Activated naive CD8-positive, alpha-beta T cell treated with anti-CD3 and anti-CD28 coated beads, Interleukin-2, amount 10 ng/mL, durations not matched to agents 7 days and 5 days (primary cell): ENCODE results near the gene CXCR6. TPM values are rescaled to one million over a fixed set of nuclear protein-coding genes. Genes with fewer than 3 reads are reported as not detected.

Experiments used
- ATAC-seq: fragments of 150-1000 bp; cut with Tn5 transposase; one replicate; pipeline ENCODE4 v1.10.0; 2021; ENCODE audit warnings: low read depth, moderate library complexity
- POLR2A ChIA-PET: fragments of 350-600 bp; sonication (Branson Sonifier 250); formaldehyde crosslinking; loops from one replicate; lab custom pipeline; 2021; ENCODE audit warnings: antibody characterized with exemption; lab: Charles Lee
- DNase-seq: peaks from one replicate; pipeline ENCODE4 v3.0.0; 2021
- H3K27ac Mint-ChIP-seq: one replicate; pipeline ENCODE4 v1.8.0; 2022; ENCODE audit warnings: mild to moderate bottlenecking, mixed read lengths
- H3K27me3 Mint-ChIP-seq: one replicate; pipeline ENCODE4 v1.8.0; 2022; ENCODE audit warnings: mild to moderate bottlenecking, moderate library complexity, mixed read lengths
- H3K36me3 Mint-ChIP-seq: one replicate; pipeline ENCODE4 v1.8.0; 2021; ENCODE audit warnings: mild to moderate bottlenecking, mixed read lengths
- H3K4me1 Mint-ChIP-seq: one replicate; pipeline ENCODE4 v1.8.0; 2021; ENCODE audit warnings: mixed read lengths
- H3K4me3 Mint-ChIP-seq: one replicate; pipeline ENCODE4 v1.8.0; 2022; ENCODE audit warnings: mild to moderate bottlenecking, moderate library complexity, mixed read lengths
- H3K9me3 Mint-ChIP-seq: one replicate; pipeline ENCODE4 v1.8.0; 2021; ENCODE audit warnings: mixed read lengths
- total RNA-seq, 2 experiments: library from RNA; stranded (reverse); gene quantifications; one replicate each; pipeline ENCODE4 v1.2.3, GENCODE V29; 2021

The CXCR6 gene
- total RNA-seq, 2 experiments from 2014 or later = 12.4 to 13.5 TPM

DNA sequence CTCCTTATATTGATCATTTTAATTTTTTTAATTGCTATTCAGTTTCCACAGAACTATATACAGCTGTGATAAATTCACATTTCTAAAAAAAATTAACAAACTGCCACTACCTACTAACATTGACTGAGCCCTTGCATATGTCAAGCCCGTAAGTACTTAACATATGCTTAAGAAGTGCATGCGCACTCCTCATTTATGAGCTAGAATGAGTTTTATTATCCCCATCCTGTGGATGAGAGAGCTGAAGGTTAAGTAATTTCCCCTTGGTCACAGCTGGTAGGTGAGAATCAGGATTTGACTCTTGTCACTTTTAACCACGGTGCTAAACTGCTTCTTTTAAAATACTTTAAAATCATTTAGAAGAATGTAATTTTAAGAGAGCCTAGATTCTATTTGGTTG is 25.9 kb downstream of the CXCR6 start:
- ATAC-seq (no peak), DNase-seq (no peak)
- POLR2A ChIA-PET = interaction anchor here (1.0 kb wide), 1 partner anchor 107 kb away, joined by 6 read pairs; no protein-coding TSS in a partner anchor
- H3K27ac Mint-ChIP-seq = no peak overlapping the region
- no peaks in the 10 kb centered on the region for H3K9me3 Mint-ChIP-seq
- peaks cover 63% of the 10 kb centered on the region for H3K36me3 Mint-ChIP-seq
- peaks cover 66% of the 10 kb centered on the region for H3K4me1 Mint-ChIP-seq
- H3K4me3 Mint-ChIP-seq = no peak overlapping the region
- no peaks in the 10 kb centered on the region for H3K27me3 Mint-ChIP-seq

DNA sequence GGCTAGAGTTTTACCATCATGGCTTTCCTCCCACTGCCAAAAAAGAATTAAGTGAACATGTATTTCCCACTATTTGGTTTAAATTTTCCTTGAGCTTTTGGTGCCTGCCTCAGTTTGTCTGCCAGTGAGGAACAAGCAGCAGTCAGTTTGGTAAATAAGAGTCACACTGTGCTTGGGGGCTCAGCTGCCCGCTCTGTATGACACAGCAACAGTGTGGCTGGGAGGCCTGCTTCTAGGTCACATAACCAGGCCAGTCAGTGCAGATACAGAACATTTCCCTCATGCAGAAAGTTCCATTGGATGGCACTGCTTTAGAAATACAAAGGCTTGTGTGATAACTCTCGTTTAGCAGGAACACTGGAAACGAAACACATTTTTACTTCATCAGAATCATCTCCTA is 26.7 kb downstream of the CXCR6 start:
- Mint-ChIP-seq H3K36me3 (peaks cover 64% of the 10 kb centered on the region), H3K27ac (no peak overlapping the region), H3K9me3 (no peaks in the 10 kb centered on the region), H3K4me3 (no peak overlapping the region), H3K27me3 (no peaks in the 10 kb centered on the region), H3K4me1 (peaks cover 63% of the 10 kb centered on the region)
- POLR2A ChIA-PET = no interaction called here
- ATAC-seq (no peak), DNase-seq (no peak)

- peaks cover 71% of the 10 kb centered on the region for H3K36me3 Mint-ChIP-seq
- POLR2A ChIA-PET = interaction anchor here (1.1 to 12.9 kb wide), 5 partner anchors 11 to 30 kb away, joined by 3 to 85 read pairs (median 3); partner anchors contain the start of genes CXCR6 and FYCO1
- H3K4me1 Mint-ChIP-seq = peaks cover 71% of the 10 kb centered on the region
- H3K27me3 Mint-ChIP-seq = no peaks in the 10 kb centered on the region
- peak overlapping the region; percentile 83 for H3K27ac Mint-ChIP-seq
- ATAC-seq (peak; percentile 41), DNase-seq (no peak)
- peak overlapping the region; percentile 55 for H3K4me3 Mint-ChIP-seq
- no peaks in the 10 kb centered on the region for H3K9me3 Mint-ChIP-seq
These were observed 29.5 kb downstream of the CXCR6 start for GRCh38 chr3:45972534-45973402.

DNA sequence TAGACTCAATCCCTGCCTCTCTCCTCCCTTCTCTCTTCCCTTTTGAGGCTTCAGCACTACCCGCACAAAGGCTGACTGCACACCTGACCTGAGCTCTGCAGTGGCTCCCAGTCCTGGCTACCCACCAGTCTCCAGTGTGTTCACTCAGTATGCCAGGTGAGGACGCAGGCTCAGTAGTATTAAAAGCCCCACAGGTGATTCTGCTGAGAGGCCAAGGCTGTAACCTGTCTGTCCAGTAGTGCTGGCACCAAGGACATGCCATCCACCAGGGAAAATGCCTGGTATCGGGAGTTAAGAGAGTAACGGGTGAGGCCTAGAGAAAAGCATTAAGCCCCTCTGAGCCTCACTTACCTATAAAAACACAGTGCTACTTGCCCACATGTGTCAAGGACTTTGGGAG is 31.4 kb downstream of the CXCR6 start:
- ATAC-seq (no peak), DNase-seq (no peak)
- Mint-ChIP-seq H3K9me3 (no peaks in the 10 kb centered on the region), H3K4me1 (peaks cover 83% of the 10 kb centered on the region), H3K27me3 (no peaks in the 10 kb centered on the region), H3K4me3 (no peak overlapping the region), H3K36me3 (peaks cover 69% of the 10 kb centered on the region), H3K27ac (peak overlapping the region; percentile 75)
- POLR2A ChIA-PET = interaction anchor here (1.0 to 12.9 kb wide), 2 partner anchors 9 to 19 kb away, joined by 4 to 85 read pairs; partner anchors contain the start of gene FYCO1

DNA sequence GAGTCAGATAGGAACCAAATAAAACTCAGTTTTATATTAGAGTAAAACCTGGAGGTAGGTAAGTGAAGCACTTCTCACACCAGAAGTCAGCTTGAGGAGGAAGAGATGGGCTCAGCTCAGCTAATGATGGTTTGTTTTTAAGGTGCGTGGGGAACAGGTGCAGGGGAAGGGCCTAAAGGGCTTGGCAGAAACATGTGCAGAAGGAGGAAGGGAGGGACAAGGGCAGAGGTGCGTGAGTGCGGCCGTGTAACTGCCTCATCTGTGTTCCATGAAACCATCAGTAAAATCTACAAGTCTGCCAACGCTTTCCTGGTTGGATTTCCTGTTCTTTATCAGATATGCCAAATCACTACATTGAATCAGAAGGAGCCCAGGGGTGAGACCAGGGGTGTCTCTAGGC is 32.4 kb downstream of the CXCR6 start:
- DNase-seq = no peak
- no peaks in the 10 kb centered on the region for H3K9me3 Mint-ChIP-seq
- POLR2A ChIA-PET = interaction anchor here (0.8 to 12.9 kb wide), 6 partner anchors 9 to 37 kb away, joined by 4 to 85 read pairs (median 10); partner anchors contain the start of genes CXCR6 and FYCO1
- no peak for ATAC-seq
- no peaks in the 10 kb centered on the region for H3K27me3 Mint-ChIP-seq
- H3K27ac Mint-ChIP-seq = peak overlapping the region; percentile 88
- peak overlapping the region; percentile 60 for H3K4me3 Mint-ChIP-seq
- H3K36me3 Mint-ChIP-seq = peaks cover 69% of the 10 kb centered on the region
- peaks cover 83% of the 10 kb centered on the region for H3K4me1 Mint-ChIP-seq

DNA sequence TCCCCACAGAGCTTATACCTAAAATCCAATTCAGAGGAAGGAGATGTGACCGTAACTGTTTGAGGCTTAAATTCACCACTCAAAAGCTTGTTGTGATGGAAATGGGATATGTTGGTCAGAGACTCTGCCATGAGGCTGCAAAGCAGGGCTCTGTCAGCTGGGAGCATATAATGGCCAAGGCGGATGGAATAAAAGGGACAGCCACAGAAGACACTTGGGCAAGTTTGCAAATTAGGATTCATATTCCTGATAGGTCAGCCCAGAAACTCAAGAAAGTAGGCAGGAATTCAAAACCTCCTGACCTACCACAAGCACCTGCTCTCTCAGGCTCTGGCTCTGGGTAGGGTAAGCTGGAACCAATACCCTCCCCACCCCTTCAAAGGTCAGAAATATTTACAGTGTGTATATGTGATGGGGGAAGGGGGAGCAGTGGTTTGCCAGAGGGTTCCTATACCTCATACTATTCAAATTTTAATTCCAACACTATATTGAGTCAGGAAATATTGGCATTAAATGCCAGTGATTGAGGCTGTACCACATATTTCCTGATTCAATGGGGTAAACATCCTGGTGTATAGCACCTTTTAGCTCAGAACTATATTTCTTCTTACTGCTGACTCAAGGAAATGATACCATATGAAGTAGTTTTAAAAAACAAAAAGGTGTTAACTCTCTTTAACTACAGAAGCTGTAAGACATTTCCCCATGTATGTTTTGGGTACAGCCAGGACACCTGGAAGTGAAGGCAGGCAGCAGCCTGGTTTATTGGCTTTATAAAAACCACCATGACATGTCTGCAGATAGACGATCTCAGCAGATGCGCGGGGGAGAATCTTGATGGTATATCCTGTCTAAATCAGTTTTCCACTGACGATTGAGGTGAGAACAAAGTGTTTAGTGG is 33.2 kb downstream of the CXCR6 start:
- ATAC-seq (peak; percentile 25), DNase-seq (no peak)
- Mint-ChIP-seq H3K4me1 (peaks cover 86% of the 10 kb centered on the region), H3K27me3 (no peaks in the 10 kb centered on the region), H3K36me3 (peaks cover 70% of the 10 kb centered on the region), H3K4me3 (peak overlapping the region; percentile 60), H3K9me3 (no peaks in the 10 kb centered on the region), H3K27ac (peak overlapping the region; percentile 88)
- POLR2A ChIA-PET = interaction anchor here (0.6 to 12.9 kb wide), 9 partner anchors 9 to 231 kb away, joined by 3 to 85 read pairs (median 4); partner anchors contain the start of genes CXCR6 and FYCO1

GRCh38 chr3:45978006-45978761 is 34.9 kb downstream of the CXCR6 start:
- Mint-ChIP-seq H3K4me3 (peak overlapping the region; percentile 87), H3K27me3 (no peaks in the 10 kb centered on the region), H3K36me3 (peaks cover 76% of the 10 kb centered on the region), H3K4me1 (peaks cover 78% of the 10 kb centered on the region), H3K27ac (peak overlapping the region; percentile 98), H3K9me3 (no peaks in the 10 kb centered on the region)
- DNase-seq = peak; percentile 64
- peak; percentile 55 for ATAC-seq
- POLR2A ChIA-PET = interaction anchor here (3.8 to 12.9 kb wide), 2 partner anchors 13 to 16 kb away, joined by 22 to 85 read pairs; partner anchors contain the start of gene FYCO1

DNA sequence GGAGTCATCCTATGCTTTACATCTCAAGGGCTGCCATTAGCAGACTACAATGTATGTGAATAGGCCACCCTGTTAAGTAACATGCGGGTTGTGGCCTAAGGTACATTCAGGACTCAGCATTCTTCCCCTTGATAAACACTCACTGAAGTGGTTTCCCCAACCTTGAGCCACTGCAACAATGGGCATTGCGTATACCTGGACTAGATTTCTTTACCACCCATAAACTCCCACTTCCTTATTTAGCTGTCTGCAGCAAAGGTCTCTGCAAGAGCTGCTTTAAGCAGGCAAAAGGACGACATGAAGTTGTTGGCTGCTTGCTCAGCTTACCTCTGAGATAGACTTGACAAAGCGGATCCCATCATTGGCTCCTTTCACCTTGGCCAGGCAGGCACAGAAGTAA is 36.1 kb downstream of the CXCR6 start:
- POLR2A ChIA-PET = interaction anchor here (0.9 to 12.9 kb wide), 3 partner anchors 13 to 27 kb away, joined by 3 to 85 read pairs (median 3); partner anchors contain the start of gene FYCO1
- Mint-ChIP-seq H3K9me3 (no peaks in the 10 kb centered on the region), H3K27me3 (no peaks in the 10 kb centered on the region), H3K27ac (peak overlapping the region; percentile 98), H3K36me3 (peaks cover 80% of the 10 kb centered on the region), H3K4me1 (peaks cover 75% of the 10 kb centered on the region), H3K4me3 (peak overlapping the region; percentile 87)
- no peak for ATAC-seq
- no peak for DNase-seq

DNA sequence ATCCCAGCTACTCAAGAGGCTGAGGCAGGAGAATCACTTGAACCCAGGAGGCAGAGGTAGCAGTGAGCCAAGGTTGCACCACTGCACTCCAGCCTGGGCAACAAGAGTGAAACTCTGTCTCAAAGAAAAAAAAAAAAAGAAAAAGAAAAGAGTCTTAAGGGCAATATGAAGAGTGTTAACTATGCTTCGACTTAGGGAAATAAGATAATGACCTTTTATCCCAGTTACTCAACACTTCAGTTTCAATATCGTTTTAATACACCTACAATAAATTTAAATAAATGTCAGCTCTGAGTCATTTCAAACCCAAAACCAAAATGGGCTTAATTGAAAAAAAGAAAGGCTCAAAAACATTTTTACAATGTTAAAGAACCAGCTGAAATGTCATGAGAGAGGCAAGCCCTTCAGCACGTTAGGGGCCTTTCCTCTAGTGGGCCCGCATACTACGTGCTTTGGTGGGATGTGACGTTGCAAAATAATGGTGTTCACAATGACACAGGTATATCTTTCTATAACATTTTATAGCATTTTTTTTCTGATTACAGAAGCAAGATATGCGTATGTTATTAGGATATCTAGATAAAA is 37.1 kb downstream of the CXCR6 start:
- no peaks in the 10 kb centered on the region for H3K9me3 Mint-ChIP-seq

DNA sequence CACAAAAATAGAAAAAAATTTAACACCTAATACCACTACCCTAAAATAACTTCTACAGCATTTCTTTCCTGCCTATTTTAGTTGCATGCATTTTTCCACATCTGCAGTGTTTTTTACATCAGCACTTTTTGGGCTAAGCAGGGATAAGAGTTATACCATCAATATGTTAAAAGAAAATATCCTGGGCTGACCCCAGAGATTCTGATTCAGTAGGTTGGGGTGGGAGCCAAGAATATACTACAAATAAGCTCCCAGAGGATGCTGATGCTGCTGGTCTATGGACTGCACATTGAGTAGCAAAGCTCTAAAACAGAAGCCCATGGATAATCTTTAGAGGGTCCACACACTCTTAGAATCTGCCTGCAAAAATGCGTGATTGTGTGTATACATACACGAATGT is 37.6 kb downstream of the CXCR6 start:
- DNase-seq (no peak), ATAC-seq (no peak)
- POLR2A ChIA-PET = interaction anchor here (0.5 to 12.9 kb wide), 8 partner anchors 13 to 219 kb away, joined by 3 to 85 read pairs (median 4); partner anchors contain the start of genes CXCR6 and FYCO1
- peaks cover 78% of the 10 kb centered on the region for H3K36me3 Mint-ChIP-seq
- no peaks in the 10 kb centered on the region for H3K27me3 Mint-ChIP-seq
- H3K4me1 Mint-ChIP-seq = peaks cover 74% of the 10 kb centered on the region
- no peaks in the 10 kb centered on the region for H3K9me3 Mint-ChIP-seq
- peak overlapping the region; percentile 35 for H3K27ac Mint-ChIP-seq
- peak overlapping the region; percentile 6 for H3K4me3 Mint-ChIP-seq

More for the DNA sequence above, 37.1 kb downstream of the CXCR6 start:
- DNase-seq = no peak
- Mint-ChIP-seq H3K4me1 (peaks cover 74% of the 10 kb centered on the region), H3K4me3 (peak overlapping the region; percentile 15), H3K27me3 (no peaks in the 10 kb centered on the region), H3K36me3 (peaks cover 80% of the 10 kb centered on the region), H3K27ac (peak overlapping the region; percentile 98)
- POLR2A ChIA-PET = interaction anchor here (0.5 to 12.9 kb wide), 6 partner anchors 14 to 220 kb away, joined by 3 to 85 read pairs (median 4); partner anchors contain the start of gene FYCO1
- no peak for ATAC-seq

- DNase-seq = no peak
- Mint-ChIP-seq H3K36me3 (peaks cover 80% of the 10 kb centered on the region), H3K4me1 (peaks cover 72% of the 10 kb centered on the region), H3K27me3 (no peaks in the 10 kb centered on the region), H3K4me3 (peak overlapping the region; percentile 6), H3K27ac (peak overlapping the region; percentile 35), H3K9me3 (no peaks in the 10 kb centered on the region)
- no peak for ATAC-seq
- POLR2A ChIA-PET = interaction anchor here (0.6 to 12.9 kb wide), 4 partner anchors 13 to 96 kb away, joined by 3 to 85 read pairs (median 3); partner anchors contain the start of genes CXCR6 and FYCO1
These were observed 38.2 kb downstream of the CXCR6 start for GRCh38 chr3:45981346-45982074.
